Measurements from ENCODE around the gene SLC22A4.

The SLC22A4 gene

DNA sequence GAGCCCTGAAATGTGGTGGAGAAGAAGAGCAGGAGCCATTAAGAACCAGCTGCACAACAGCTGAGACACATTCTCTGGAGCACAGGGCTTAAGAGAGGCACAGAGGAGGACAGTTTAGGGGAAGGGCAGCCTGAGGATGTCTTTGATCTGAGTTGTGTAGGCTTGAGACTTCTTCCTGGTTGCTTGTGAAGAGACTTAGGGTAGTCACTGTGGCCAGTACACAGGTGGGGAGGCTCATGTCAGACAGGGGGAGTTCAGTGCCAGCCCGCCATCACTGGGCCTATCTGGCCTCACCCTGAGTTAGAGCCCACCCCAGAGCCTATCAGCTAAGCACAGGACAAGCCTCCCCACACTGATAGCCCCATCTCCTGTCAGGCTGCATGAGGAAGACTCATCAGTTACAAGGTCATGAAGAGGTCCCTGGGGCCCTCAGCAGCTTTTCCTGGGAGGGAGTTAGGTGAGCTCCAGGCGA lies 19.8 kb downstream of the SLC22A4 start:
- H3K4me3 ChIP-seq (ENCODE audit: low read depth, low read length), result no peak overlapping the region
- DNase-seq (ENCODE audit: low read depth), result no peak
- TF ChIP-seq, protein P1, sequence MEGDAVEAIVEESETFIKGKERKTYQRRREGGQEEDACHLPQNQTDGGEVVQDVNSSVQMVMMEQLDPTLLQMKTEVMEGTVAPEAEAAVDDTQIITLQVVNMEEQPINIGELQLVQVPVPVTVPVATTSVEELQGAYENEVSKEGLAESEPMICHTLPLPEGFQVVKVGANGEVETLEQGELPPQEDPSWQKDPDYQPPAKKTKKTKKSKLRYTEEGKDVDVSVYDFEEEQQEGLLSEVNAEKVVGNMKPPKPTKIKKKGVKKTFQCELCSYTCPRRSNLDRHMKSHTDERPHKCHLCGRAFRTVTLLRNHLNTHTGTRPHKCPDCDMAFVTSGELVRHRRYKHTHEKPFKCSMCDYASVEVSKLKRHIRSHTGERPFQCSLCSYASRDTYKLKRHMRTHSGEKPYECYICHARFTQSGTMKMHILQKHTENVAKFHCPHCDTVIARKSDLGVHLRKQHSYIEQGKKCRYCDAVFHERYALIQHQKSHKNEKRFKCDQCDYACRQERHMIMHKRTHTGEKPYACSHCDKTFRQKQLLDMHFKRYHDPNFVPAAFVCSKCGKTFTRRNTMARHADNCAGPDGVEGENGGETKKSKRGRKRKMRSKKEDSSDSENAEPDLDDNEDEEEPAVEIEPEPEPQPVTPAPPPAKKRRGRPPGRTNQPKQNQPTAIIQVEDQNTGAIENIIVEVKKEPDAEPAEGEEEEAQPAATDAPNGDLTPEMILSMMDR (IDR thresholded peaks at IDR 0.05; ENCODE audit: insufficient read depth, low read depth, low read length, missing control alignments), result no peak

DNA sequence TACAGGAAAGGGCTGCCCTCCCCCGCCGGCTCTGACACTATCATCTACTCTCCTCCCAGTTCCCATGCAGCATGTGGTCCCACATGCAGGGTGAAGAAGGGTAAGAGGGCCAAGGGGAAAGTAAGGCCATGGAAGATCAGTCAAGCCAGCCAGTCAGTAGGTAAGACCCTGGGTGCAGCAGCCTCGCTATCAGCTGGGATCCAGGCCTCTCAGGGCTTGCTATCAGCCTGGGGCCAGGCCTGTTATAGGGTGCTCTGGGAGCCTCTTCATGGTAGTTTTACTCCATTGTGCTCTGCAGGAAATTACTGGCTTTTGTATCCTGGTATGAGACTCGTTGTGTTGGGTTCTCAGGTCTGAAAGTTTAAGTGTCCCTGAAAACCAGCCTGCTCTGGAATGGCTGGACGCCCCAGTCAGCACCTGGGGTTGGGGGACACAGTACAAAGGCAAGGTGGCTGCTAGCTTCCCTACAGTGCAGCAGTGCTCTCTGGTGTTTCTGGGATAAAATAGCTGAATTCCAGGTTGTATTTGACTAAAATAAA lies 21.4 kb downstream of the SLC22A4 start:
- TF ChIP-seq, protein P1 (IDR thresholded peaks at IDR 0.05; ENCODE audit: insufficient read depth, low read depth, low read length, missing control alignments), result no peak
- H3K4me3 ChIP-seq (ENCODE audit: low read depth, low read length), result no peak overlapping the region
- no peak for DNase-seq (ENCODE audit: low read depth)

DNA sequence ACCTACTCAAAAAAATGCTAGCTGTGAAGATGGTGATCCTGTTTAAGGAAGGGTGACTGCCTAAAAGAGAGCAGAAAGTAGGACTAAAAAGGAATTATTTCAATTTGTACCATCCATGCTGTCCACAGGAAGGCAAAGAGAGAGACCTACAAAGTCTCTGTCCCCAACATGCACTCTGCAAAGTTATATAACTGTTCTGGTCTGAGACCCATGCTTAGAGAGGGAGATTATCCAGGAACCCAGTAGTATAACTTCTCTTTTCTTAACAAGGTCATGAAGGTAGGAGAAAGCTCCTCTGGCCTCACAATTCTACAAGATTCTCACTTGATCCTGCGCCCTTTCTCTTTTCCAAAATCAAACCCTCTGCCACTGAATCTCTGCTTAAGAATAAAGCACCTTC lies 25.8 kb downstream of the SLC22A4 start:
- TF ChIP-seq, protein P1 (IDR thresholded peaks at IDR 0.05; ENCODE audit: insufficient read depth, low read depth, low read length, missing control alignments), result no peak
- DNase-seq (ENCODE audit: low read depth), result no peak
- no peak overlapping the region for H3K4me3 ChIP-seq (ENCODE audit: low read depth, low read length)

DNA sequence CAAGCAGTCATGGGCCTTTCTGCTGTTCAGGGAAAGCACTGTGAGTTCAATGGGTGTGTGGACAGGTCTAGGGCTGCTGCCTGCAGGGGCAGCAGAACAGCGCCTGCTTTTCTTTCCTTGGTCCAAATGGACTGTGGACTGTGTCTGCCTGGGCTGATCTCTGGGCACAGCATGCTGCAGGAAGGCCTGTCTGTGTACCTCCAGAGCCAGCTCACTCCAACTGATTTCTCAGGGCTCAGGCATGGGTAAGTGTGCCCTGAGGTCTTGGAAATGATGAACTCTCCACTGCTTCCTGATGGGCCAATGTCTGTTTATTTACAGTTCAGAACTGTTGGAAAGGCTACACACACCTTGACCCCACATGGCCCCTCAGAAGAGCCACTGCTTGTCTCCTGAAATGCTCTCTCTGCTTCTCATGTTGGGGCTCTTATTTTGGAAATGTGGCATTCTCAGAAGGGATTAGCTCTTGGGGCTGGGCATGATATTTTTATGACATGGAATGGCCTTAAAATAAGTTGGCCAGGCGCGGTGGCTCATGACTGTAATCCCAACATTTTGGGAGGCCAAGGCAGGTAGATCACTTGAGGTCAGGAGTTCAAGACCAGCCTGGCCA lies 27.0 kb downstream of the SLC22A4 start:
- TF ChIP-seq, protein P1 (IDR thresholded peaks at IDR 0.05; ENCODE audit: insufficient read depth, low read depth, low read length, missing control alignments), result no peak
- DNase-seq (ENCODE audit: low read depth), result no peak
- H3K4me3 ChIP-seq (ENCODE audit: low read depth, low read length), result no peak overlapping the region

DNA sequence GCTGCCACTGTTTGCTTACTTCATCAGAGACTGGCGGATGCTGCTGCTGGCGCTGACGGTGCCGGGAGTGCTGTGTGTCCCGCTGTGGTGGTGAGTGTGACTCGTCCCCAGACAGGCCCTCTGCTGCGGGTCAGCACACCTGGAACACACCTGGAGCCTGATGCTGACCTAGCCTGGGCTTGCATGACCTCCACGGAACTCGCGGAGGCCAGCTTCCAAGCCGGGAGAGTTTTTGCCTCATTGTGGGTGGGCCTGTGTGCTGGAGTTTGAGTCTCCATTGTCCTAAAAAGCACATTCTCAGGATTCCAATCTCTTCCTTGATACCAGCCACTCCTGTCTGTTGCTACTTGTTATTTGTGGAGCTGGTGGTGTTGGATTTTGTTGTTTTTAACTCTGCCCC lies 28.1 kb downstream of the SLC22A4 start:
- no peak for DNase-seq (ENCODE audit: low read depth)
- TF ChIP-seq, protein P1 (IDR thresholded peaks at IDR 0.05; ENCODE audit: insufficient read depth, low read depth, low read length, missing control alignments), result no peak
- H3K4me3 ChIP-seq (ENCODE audit: low read depth, low read length), result no peak overlapping the region

DNA sequence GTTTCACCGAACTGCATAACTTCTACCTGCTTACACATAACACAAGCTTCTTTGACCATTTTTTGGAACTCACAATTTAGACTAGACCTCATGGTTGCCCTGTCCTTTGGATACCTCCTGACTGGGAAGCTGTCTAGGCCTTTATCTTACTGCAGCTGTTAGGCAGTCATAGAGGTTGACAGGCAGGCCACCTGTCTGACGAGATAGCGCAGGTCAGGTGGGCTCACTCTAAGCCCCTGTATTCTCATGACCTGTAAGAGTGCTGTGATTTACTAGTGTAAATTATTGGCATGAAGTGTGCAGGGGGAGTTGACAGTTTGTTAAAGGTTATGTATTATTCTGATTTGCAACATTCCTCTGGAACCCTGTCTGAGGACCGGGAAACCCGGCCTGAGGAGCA lies 29.0 kb downstream of the SLC22A4 start:
- DNase-seq (ENCODE audit: low read depth), result no peak
- no peak overlapping the region for H3K4me3 ChIP-seq (ENCODE audit: low read depth, low read length)
- TF ChIP-seq, protein P1 (IDR thresholded peaks at IDR 0.05; ENCODE audit: insufficient read depth, low read depth, low read length, missing control alignments), result no peak

DNA sequence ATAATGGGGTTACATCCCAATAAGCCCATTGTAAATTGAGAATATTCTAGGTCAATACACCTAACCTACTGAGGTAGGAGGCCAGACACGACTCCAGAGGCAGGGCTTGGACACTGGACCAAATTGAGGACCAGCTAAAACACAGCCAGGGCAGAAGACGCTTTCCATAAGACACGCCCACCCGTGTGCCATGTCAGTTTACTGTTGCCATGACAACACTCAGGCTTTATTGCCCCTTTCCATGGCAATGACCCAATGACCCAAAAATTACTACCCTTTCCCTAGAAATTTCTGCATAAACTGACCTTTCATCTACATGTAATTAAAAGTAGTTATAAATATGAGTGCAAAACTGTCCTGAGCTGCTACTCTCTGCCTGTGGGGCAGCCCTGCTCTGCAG lies 31.5 kb downstream of the SLC22A4 start:
- no peak overlapping the region for H3K4me3 ChIP-seq (ENCODE audit: low read depth, low read length)
- TF ChIP-seq, protein P1 (IDR thresholded peaks at IDR 0.05; ENCODE audit: insufficient read depth, low read depth, low read length, missing control alignments), result no peak
- DNase-seq (ENCODE audit: low read depth), result no peak
